ENCODE measurements around the gene DNMT1.

DNA sequence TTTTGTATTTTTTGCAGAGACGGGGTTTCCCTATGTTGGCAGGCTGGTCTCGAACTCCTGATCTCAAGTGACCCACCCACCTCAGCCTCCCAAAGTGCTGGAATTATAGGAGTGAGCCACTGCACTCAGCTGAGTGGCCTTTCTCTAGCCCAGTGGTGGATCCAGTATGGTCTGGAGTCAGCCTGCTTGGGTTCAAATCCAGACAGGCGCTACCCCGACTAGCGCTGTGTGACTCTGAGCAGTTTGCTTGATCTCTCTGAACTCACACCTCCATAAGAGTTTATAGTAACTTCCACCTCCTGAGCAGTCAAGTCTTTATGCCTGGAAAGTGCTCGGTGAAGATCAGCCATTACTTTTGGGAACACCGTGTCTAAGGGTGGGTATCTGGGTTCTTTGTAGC is 25.9 kb upstream of the DNMT1 start:
- TF ChIP-seq TCF7L2 (IDR thresholded peaks at IDR 0.05; ENCODE audit: low read depth, low read length): no peak
- TF ChIP-seq CTCF (IDR thresholded peaks at IDR 0.05): no peak
- no peak for TF ChIP-seq REST (IDR thresholded peaks at IDR 0.05; ENCODE audit: insufficient read depth in 1 of 2, low read depth in 2 of 2, low read length in 1 of 2)
